ENCODE results near the gene ARHGEF19.
"Not testable (repeated sequence)": the region's sequence is repeated elsewhere in the genome, so short reads cannot be mapped to it uniquely, and the experiment has no call there.

ARHGEF19 gene

GRCh38 chr1:16163608-16164212, 48.7 kb downstream of the ARHGEF19 start:
- Mint-ChIP-seq H3K4me1 (peaks cover 69% of the 10 kb centered on the region), H3K27ac (peak overlapping the region; percentile 53)
- not testable (repeated sequence) for H3K27me3 Mint-ChIP-seq, H3K36me3 Mint-ChIP-seq, H3K4me3 Mint-ChIP-seq, H3K9me3 Mint-ChIP-seq

- Mint-ChIP-seq H3K9me3 (no peaks in the 10 kb centered on the region), H3K27ac (no peak overlapping the region), H3K4me1 (peaks cover 75% of the 10 kb centered on the region), H3K4me3 (peak overlapping the region; percentile 74), H3K36me3 (no peaks in the 10 kb centered on the region), H3K27me3 (no peaks in the 10 kb centered on the region)
Measured at GRCh38 chr1:16162163-16162822, 50.2 kb downstream of the ARHGEF19 start.

- Mint-ChIP-seq H3K27me3 (no peaks in the 10 kb centered on the region), H3K4me3 (peak overlapping the region; percentile 53), H3K9me3 (no peaks in the 10 kb centered on the region), H3K36me3 (no peaks in the 10 kb centered on the region), H3K4me1 (peaks cover 78% of the 10 kb centered on the region), H3K27ac (peak overlapping the region; percentile 25)
Measured at GRCh38 chr1:16161717-16162116, 50.7 kb downstream of the ARHGEF19 start.

GRCh38 chr1:16158993-16159831, 53.2 kb downstream of the ARHGEF19 start:
- Mint-ChIP-seq H3K36me3 (no peaks in the 10 kb centered on the region), H3K4me1 (peaks cover 67% of the 10 kb centered on the region), H3K27me3 (no peaks in the 10 kb centered on the region), H3K4me3 (peak overlapping the region; percentile 31), H3K27ac (peak overlapping the region; percentile 43), H3K9me3 (no peaks in the 10 kb centered on the region)

GRCh38 chr1:16158025-16158424, 54.4 kb downstream of the ARHGEF19 start:
- Mint-ChIP-seq H3K4me1 (peaks cover 58% of the 10 kb centered on the region), H3K27me3 (peaks cover 2% of the 10 kb centered on the region), H3K36me3 (no peaks in the 10 kb centered on the region), H3K4me3 (no peak overlapping the region), H3K9me3 (no peaks in the 10 kb centered on the region), H3K27ac (no peak overlapping the region)

- Mint-ChIP-seq H3K36me3 (no peaks in the 10 kb centered on the region), H3K9me3 (no peaks in the 10 kb centered on the region), H3K27me3 (peaks cover 2% of the 10 kb centered on the region), H3K4me3 (no peak overlapping the region), H3K4me1 (peaks cover 49% of the 10 kb centered on the region), H3K27ac (no peak overlapping the region)
Measured at GRCh38 chr1:16156848-16157495, 55.5 kb downstream of the ARHGEF19 start.

- H3K4me1 Mint-ChIP-seq: peaks cover 45% of the 10 kb centered on the region
- H3K9me3 Mint-ChIP-seq: no peaks in the 10 kb centered on the region
- no peaks in the 10 kb centered on the region for H3K36me3 Mint-ChIP-seq
- H3K27ac Mint-ChIP-seq: no peak within 1 kb of the TSS
- peaks cover 2% of the 10 kb centered on the region for H3K27me3 Mint-ChIP-seq
- peak within 1 kb of the TSS; percentile 79 for H3K4me3 Mint-ChIP-seq
Measured at GRCh38 chr1:16155537-16156410, 56.7 kb downstream of the ARHGEF19 start, which contains the start of gene EPHA2. EPHA2 (minus strand) TSS chr1:16156069; CDS start chr1:16155932, 137 bp downstream.

GRCh38 chr1:16153999-16154673, 58.3 kb downstream of the ARHGEF19 start:
- H3K9me3 Mint-ChIP-seq: no peaks in the 10 kb centered on the region
- no peaks in the 10 kb centered on the region for H3K36me3 Mint-ChIP-seq
- H3K27me3 Mint-ChIP-seq: peaks cover 2% of the 10 kb centered on the region
- peaks cover 40% of the 10 kb centered on the region for H3K4me1 Mint-ChIP-seq
- peak overlapping the region; percentile 55 for H3K4me3 Mint-ChIP-seq
- no peak overlapping the region for H3K27ac Mint-ChIP-seq

- H3K36me3 Mint-ChIP-seq: no peaks in the 10 kb centered on the region
- peak overlapping the region; percentile 62 for H3K27ac Mint-ChIP-seq
- H3K4me1 Mint-ChIP-seq: peaks cover 33% of the 10 kb centered on the region
- H3K9me3 Mint-ChIP-seq: no peaks in the 10 kb centered on the region
- H3K4me3 Mint-ChIP-seq: no peak overlapping the region
- H3K27me3 Mint-ChIP-seq: peaks cover 2% of the 10 kb centered on the region
Measured at GRCh38 chr1:16153096-16153998, 59.1 kb downstream of the ARHGEF19 start.

- H3K9me3 Mint-ChIP-seq: no peaks in the 10 kb centered on the region
- H3K4me1 Mint-ChIP-seq: peaks cover 26% of the 10 kb centered on the region
- peaks cover 2% of the 10 kb centered on the region for H3K27me3 Mint-ChIP-seq
- no peak overlapping the region for H3K27ac Mint-ChIP-seq
- no peak overlapping the region for H3K4me3 Mint-ChIP-seq
- H3K36me3 Mint-ChIP-seq: no peaks in the 10 kb centered on the region
Measured at GRCh38 chr1:16152481-16153087, 59.9 kb downstream of the ARHGEF19 start.

- Mint-ChIP-seq H3K27ac (no peak overlapping the region), H3K4me3 (no peak overlapping the region), H3K9me3 (no peaks in the 10 kb centered on the region), H3K4me1 (peaks cover 20% of the 10 kb centered on the region), H3K36me3 (no peaks in the 10 kb centered on the region), H3K27me3 (peaks cover 2% of the 10 kb centered on the region)
Measured at GRCh38 chr1:16151995-16152384, 60.5 kb downstream of the ARHGEF19 start.

GRCh38 chr1:16151196-16151994, 61.1 kb downstream of the ARHGEF19 start:
- Mint-ChIP-seq H3K36me3 (no peaks in the 10 kb centered on the region), H3K27ac (peak overlapping the region; percentile 68), H3K27me3 (peaks cover 2% of the 10 kb centered on the region), H3K4me1 (peaks cover 14% of the 10 kb centered on the region), H3K4me3 (no peak overlapping the region), H3K9me3 (no peaks in the 10 kb centered on the region)

- Mint-ChIP-seq H3K4me3 (no peak overlapping the region), H3K36me3 (no peaks in the 10 kb centered on the region), H3K27me3 (peaks cover 2% of the 10 kb centered on the region), H3K4me1 (peaks cover 8% of the 10 kb centered on the region), H3K27ac (no peak overlapping the region), H3K9me3 (no peaks in the 10 kb centered on the region)
Measured at GRCh38 chr1:16150508-16150907, 61.9 kb downstream of the ARHGEF19 start.

Measured in activated naive CD4-positive, alpha-beta T cell treated with anti-CD3 and anti-CD28 coated beads, Interleukin-2, amount 50 U/mL, for 24 hours (primary cell).